Activated effector memory CD4-positive, alpha-beta T cell treated with Interleukin-2 at 50 U/mL for 16 hours (primary cell): ENCODE measurements around the gene B3GALNT2.

ENCODE experiments used
- DNase-seq: peaks from one replicate; pipeline ENCODE4 v3.0.0-alpha.2; 2020

The B3GALNT2 gene

GRCh38 chr1:235450886-235451483 is 53.3 kb downstream of the B3GALNT2 start:
- DNase-seq = no peak

DNA sequence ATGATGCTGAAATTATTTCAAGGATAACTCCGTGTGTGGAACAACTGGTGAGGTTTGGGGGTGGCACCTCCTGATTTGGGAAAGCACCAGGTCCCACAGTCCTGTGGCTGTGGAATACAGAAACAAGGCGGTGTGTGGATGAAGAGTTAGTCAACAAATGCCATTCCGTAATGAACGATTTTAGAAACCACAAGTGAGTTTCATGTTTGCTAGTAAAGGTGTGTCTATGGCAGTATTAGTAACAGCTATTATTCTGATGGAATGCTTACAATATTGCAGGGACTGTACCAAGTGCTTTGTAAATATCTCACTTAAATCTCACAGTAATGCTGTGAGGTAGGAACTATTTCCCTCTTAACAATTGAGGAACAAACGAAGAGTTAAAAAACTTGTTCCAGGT is 53.8 kb downstream of the B3GALNT2 start:
- no peak for DNase-seq

- no peak for DNase-seq
These were observed 55.6 kb downstream of the B3GALNT2 start for GRCh38 chr1:235448616-235449015.

DNA sequence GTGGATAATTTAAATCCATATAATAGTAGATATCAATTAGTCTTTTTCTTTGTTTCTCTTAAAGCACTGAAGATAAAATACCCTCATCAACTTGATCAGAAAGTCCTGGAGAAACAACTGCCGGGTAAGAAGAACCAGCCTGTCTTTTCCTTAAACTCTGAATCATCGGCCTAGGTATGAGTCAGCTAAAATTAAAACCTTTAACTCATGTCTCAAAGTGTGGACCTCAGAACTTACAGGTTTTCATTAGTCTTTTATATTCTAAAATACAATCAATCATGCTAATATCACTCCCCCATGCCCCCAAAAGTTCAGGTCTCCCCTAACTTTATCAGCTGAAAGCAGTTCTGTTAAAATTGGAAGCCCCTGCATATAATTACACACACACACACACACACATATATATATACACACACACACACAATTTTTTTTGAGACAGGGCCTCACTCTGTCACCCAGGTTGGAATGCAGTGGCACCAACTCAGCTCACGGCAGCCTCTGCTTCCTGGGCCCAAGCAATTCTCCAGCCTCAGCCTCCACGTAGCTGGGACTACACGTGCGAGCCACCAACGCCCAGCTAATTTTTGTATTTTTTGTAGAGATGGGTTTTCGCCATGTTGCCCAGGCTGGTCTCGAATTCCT is 61.3 kb downstream of the B3GALNT2 start:
- DNase-seq = no peak

GRCh38 chr1:235441159-235441685 is 63.0 kb downstream of the B3GALNT2 start:
- no peak for DNase-seq

DNA sequence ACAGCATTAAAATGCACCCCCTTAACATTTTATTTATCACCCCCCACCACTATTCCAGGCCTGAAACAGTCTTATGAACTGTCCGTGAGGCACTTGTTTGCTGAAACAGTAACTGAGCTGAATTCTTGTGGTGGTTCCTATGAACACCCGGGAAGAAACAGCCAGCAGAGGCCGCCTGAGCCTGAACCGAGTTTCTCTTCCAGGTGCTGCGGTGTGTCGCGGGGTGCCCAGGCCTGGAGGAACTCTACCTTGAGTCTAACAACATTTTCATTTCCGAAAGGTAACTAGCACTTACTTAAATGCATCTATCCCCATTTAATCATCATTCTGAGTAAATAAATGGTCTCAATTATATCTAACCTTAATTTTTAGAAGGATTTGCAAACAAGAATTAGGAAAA is 70.3 kb downstream of the B3GALNT2 start:
- no peak for DNase-seq

GRCh38 chr1:235430991-235431390 is 73.3 kb downstream of the B3GALNT2 start:
- DNase-seq = no peak

DNA sequence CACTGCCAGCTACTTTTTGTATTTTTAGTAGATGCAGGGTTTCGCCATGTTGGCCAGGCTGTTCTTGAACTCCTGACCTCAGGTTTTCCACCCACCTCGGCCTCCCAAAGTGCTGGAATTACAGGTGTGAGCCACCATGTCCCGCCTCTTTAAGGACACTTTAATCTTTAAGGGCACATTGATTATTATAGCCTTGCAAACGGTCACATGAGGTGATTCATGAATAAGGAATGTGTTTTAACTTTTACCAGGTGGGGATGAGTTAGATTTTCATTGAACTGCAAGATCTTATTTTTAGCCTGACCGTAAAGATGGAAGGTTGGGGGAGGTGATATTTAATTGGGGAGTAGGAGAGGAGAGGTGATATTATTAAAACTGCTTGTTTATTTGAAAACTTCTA is 75.1 kb downstream of the B3GALNT2 start:
- DNase-seq = no peak

GRCh38 chr1:235427447-235427846 is 76.8 kb downstream of the B3GALNT2 start:
- no peak for DNase-seq

DNA sequence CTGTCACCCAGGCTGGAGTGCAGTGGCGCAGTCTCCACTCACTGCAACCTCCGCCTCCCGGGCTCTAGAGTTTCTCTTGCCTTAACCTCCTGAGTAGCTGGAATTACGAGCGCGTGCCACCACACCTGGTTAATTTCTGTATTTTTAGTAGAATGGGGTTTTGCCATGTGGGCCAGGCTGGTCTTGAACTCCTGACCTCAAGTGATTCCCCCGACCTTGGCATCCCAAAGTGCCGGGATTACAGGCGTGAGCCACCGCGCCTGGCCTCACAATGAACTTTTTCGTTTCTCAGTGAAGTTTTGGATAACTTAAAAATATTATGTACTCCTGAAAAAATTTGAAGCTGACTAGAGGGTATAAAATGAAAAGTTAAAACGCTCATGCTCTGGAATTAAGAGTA is 77.6 kb downstream of the B3GALNT2 start:
- no peak for DNase-seq

DNA sequence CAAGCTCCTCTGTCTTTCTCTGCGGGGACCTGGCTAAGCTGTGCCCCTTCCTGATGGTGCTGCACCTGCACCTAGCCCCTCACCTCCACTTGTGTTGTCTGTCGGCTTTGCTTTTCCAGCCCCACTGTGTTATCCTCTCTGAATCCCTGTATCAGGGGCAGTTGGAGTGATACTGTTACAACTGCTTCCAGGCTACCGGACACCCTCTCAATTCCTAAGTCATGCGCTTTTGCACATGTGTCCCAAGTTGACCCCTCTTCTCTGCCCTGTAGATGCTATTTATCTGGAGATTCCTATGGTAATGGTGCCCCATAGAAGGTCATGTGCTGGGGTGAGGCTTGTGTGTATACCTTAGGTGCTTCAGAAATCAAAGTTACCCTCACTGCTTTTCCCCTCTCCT is 78.1 kb downstream of the B3GALNT2 start:
- no peak for DNase-seq

DNA sequence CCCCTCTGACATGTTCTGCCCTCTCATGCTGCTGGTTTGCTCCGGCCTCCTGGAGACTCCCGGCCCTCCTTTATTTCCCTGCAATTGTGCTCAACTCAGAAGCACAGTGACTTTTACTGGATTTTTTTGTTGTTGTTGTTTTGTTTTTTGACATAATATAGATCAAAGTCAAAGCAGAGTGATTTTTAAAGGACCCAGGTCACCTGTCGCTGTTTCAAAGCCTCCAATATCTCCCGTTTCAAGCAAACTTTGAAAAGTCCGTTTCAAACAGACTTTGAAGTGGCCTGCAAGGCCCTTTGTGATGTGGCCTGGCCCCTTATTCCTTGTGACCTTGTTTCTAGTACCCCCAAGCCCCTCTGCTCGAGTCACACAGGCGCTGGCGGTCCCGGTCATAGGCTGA is 78.9 kb downstream of the B3GALNT2 start:
- no peak for DNase-seq

DNA sequence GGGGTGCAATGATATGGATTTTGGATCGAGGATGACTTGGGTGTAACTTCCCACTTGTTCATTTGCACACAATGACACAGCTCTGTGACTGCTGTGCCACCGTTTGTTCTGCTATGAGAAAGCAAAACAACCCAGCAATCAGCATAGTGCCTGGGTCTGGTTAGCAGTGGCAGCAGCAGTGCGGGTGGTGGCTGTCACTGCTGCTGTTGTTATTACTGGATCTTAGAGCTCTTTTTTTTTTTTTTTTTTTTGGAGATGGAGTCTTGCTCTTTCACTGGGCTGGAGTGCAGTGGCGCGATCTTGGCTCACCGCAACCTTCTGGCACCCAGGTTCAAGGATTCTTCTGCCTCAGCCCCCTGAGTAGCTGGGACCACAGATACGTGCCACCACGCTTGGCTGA is 80.2 kb downstream of the B3GALNT2 start:
- DNase-seq = no peak

- DNase-seq = no peak
These were observed 81.0 kb downstream of the B3GALNT2 start for GRCh38 chr1:235423214-235423652.

DNA sequence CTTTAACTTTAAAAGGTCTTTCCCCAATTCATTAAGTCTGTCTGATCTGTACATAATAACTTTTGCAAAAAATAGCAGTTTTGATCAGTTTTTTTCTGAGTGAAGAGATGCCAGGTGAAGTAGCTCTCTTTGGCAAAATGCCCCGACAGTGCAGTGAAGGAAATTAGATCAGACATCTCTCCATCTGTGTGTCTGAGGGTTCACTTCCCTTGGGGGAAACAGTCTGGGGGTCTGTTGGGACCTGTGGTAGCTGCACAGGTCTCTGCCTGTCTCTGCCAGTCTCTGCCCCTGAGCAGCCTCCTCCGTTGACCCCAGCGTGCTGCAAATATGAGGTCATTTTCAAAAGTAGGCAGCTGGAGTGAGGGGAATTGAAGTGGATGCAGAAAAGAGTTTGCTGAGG is 82.5 kb downstream of the B3GALNT2 start:
- no peak for DNase-seq

DNA sequence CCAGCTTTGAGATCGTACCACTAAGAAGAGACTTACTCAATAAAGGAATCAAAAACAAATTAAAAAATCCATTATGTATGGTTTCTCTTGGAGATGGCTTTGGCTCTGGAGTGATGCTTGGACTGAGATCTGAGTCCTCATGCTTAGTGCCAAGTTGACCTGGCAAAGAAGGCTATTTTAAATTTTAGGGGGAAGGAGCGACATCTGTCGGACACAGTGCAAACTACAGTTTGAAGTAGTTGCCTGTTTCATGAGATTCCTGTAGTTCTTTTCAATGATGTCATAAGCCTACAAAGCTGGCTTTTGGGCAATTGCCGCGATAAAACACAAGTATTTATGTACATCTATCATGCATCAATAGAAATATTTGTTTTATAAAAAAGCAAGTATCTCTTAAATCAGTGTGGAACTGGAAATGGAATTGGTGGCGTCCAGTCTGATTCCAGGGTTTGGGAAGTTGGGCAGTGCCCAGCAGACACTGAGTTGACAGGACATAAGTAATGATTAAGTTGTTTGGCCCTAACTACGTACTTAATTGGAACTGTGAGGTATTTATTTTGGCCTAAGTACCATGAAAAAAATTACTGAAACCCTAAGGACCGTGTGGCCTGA is 87.1 kb downstream of the B3GALNT2 start:
- DNase-seq = peak; percentile 27

GRCh38 chr1:235416662-235417049 is 87.6 kb downstream of the B3GALNT2 start:
- no peak for DNase-seq

DNA sequence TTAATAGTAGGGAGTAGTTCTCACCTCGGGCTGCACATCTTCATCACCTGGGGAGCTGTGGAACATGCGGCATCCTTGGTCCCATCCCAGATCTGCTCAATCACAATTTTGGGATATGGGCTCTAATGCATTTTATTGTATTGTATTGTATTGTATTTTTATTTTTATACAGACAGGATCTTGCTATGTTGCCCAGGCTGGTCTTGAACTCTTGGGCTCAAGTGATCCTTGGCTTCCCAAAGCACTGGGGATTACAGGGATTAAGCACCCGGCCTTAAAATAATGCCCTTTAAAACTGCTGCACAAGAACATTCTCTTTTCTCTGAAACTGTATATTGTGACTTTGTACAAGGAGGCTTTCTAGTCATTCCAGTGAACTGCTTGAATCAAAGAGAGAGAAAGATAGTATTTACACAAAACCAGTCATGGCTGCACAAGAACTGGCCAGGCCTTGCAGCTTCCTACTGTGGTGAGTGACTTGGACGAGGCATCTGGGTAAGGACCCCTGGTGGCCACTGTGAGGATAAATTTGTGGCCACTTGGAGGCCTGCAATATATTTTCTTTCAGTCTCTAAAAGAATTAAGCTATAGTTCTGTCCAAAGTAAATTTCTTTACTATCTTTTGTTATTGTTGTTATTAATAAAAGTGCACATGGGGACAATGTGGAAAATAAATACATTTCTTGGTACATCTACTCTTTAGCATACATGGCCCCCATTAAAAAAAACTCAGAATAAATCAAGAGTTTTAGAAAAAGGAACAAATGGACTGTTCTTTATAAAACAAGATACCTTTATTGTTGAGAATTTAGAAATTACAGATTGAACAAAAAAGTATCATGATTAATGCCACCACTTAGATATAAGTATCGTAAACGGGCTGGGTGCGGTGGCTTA is 89.0 kb downstream of the B3GALNT2 start:
- DNase-seq = peak; percentile 42

GRCh38 chr1:235411489-235412486 is 92.5 kb downstream of the B3GALNT2 start:
- no peak for DNase-seq

DNA sequence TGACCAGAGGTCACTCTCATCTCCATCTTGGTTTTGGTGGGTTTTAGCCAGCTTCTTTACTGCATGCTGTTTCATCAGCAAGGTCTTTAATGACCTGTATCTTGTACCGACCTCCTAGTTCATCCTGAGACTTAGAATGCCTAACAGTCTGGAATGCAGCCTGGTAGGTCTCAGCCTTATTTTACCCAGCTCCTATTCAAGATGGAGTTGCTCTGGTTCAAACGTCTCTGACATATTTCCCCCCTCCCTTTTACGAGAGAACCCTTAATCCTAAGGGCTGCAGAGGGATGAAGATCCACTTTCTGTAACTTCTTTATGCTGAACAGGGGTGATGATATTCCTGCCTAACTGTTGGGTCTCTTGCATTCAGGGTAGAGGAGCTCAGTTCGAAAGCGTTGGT is 93.8 kb downstream of the B3GALNT2 start:
- no peak for DNase-seq

DNA sequence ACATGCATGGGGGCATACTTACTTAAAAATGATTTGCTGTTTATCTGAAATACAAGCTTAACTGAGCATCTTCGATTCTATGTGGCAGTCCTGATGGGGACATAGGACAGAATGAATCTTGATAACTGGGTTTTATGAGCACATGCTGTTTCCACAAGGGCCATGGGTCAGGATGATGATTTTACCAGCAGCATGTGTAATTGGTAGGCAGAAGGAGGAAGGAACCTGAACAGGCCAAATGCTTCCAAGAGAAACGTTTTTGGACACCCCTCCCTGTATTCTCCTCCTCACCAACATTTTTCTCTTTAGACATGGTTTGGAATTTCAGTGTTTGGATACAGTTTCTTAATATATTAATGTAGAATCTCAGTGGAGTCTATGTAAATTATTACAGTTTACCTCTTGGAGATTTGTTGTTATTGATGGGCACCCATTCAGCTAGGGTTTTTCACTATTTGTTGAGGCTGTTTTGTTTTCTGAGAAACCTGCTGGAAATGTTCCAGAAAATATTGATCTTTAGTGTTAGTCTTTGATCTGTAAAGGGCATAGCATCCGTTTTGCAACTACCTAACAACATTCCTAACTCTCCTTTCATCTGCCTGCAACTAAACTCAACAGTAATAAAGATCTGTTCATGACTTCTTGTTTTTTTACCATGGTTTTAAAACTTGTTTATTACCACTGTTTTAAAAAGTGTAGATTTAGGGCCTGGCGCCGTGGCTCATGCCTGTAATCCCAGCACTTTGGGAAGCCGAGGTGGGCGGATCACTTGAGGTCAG is 95.0 kb downstream of the B3GALNT2 start:
- DNase-seq = no peak
